HEK293 (cell line): ENCODE measurements around the gene DDX17.

Source experiments
- BCL11A ChIP-seq: fragments of 450-650 bp; formaldehyde crosslinking; IDR thresholded peaks from 2 replicates; pipeline ENCODE4 v1.5.1; 2016; ENCODE audit warnings: low read depth, missing biosample characterization, missing genetic modification characterization
- GFI1B ChIP-seq: fragments of 450-650 bp; formaldehyde crosslinking; IDR thresholded peaks from 2 replicates; pipeline ENCODE4 v1.5.1; 2016; ENCODE audit warnings: missing biosample characterization, missing genetic modification characterization
- KLF10 ChIP-seq: fragments of 450-650 bp; IDR thresholded peaks from 2 replicates; pipeline ENCODE4 v1.5.1; 2018; ENCODE audit warnings: missing biosample characterization, mild to moderate bottlenecking, missing genetic modification characterization
- KLF16 ChIP-seq: fragments of 450-650 bp; formaldehyde crosslinking; IDR thresholded peaks from 2 replicates; pipeline ENCODE4 v1.5.1; 2017; ENCODE audit warnings: missing biosample characterization, missing genetic modification characterization
- KLF8 ChIP-seq: fragments of 450-650 bp; formaldehyde crosslinking; IDR thresholded peaks from 2 replicates; pipeline ENCODE4 v1.5.1; 2016; ENCODE audit warnings: missing biosample characterization, missing genetic modification characterization
- PRDM10 ChIP-seq: fragments of 450-650 bp; formaldehyde crosslinking; IDR thresholded peaks from 2 replicates; pipeline ENCODE4 v1.5.1; 2016; ENCODE audit warnings: missing biosample characterization, missing genetic modification characterization
- RBAK ChIP-seq: fragments of 450-650 bp; formaldehyde crosslinking; IDR thresholded peaks from 2 replicates; pipeline ENCODE4 v1.5.1; 2016; ENCODE audit warnings: missing biosample characterization, missing genetic modification characterization
- ZBTB21 ChIP-seq: fragments of 450-650 bp; formaldehyde crosslinking; IDR thresholded peaks from 2 replicates; pipeline ENCODE4 v1.5.1; 2017; ENCODE audit warnings: missing biosample characterization, missing genetic modification characterization
- ZBTB26 ChIP-seq: fragments of 450-650 bp; formaldehyde crosslinking; optimal IDR thresholded peaks from 2 replicates; pipeline ENCODE3; 2016; ENCODE audit warnings: missing biosample characterization, mild to moderate bottlenecking, missing genetic modification characterization
- ZBTB44 ChIP-seq: fragments of 450-650 bp; IDR thresholded peaks from 2 replicates; pipeline ENCODE4 v1.5.1; 2018; ENCODE audit warnings: missing biosample characterization, mild to moderate bottlenecking, missing genetic modification characterization
- ZBTB48 ChIP-seq: fragments of 450-650 bp; formaldehyde crosslinking; IDR thresholded peaks from 2 replicates; pipeline ENCODE4 v1.5.1; 2016; ENCODE audit warnings: missing biosample characterization, missing genetic modification characterization
- ZIC2 ChIP-seq: fragments of 450-650 bp; formaldehyde crosslinking; IDR thresholded peaks from 2 replicates; pipeline ENCODE4 v1.5.1; 2016; ENCODE audit warnings: missing biosample characterization, missing genetic modification characterization
- ZNF112 ChIP-seq: fragments of 450-650 bp; formaldehyde crosslinking; IDR thresholded peaks from 2 replicates; pipeline ENCODE4 v1.5.0; 2017; ENCODE audit warnings: missing biosample characterization, missing genetic modification characterization
- ZNF16 ChIP-seq: fragments of 450-650 bp; formaldehyde crosslinking; IDR thresholded peaks from 2 replicates; pipeline ENCODE4 v1.5.1; 2016; ENCODE audit warnings: low read depth, missing biosample characterization, missing genetic modification characterization
- ZNF23 ChIP-seq: fragments of 450-650 bp; formaldehyde crosslinking; IDR thresholded peaks from 2 replicates; pipeline ENCODE4 v1.5.1; 2016; ENCODE audit warnings: missing biosample characterization, missing genetic modification characterization, borderline replicate concordance
- ZNF341 ChIP-seq: fragments of 450-650 bp; formaldehyde crosslinking; IDR thresholded peaks from 2 replicates; pipeline ENCODE4; 2016; ENCODE audit warnings: low read depth, missing biosample characterization, missing genetic modification characterization
- ZNF366 ChIP-seq: fragments of 450-650 bp; formaldehyde crosslinking; conservative IDR thresholded peaks from 2 replicates; pipeline ENCODE4 v1.5.1; 2016; ENCODE audit warnings: missing biosample characterization, missing genetic modification characterization
- ZNF394 ChIP-seq: fragments of 450-650 bp; formaldehyde crosslinking; IDR thresholded peaks from 2 replicates; pipeline ENCODE4 v1.5.1; 2016; ENCODE audit warnings: missing biosample characterization, missing genetic modification characterization, mild to moderate bottlenecking, moderate library complexity, borderline replicate concordance
- ZNF501 ChIP-seq: fragments of 450-650 bp; formaldehyde crosslinking; IDR thresholded peaks from 2 replicates; pipeline ENCODE4 v1.5.1; 2016; ENCODE audit warnings: missing biosample characterization, missing genetic modification characterization
- ZNF621 ChIP-seq: fragments of 450-650 bp; formaldehyde crosslinking; IDR thresholded peaks from 2 replicates; pipeline ENCODE4 v1.5.1; 2017; ENCODE audit warnings: missing biosample characterization, missing genetic modification characterization
- ZNF660 ChIP-seq: fragments of 450-650 bp; IDR thresholded peaks from 2 replicates; pipeline ENCODE4 v1.5.1; 2018; ENCODE audit warnings: missing biosample characterization, mild to moderate bottlenecking, missing genetic modification characterization
- ZNF843 ChIP-seq: fragments of 450-650 bp; formaldehyde crosslinking; IDR thresholded peaks from 2 replicates; pipeline ENCODE4 v1.5.1; 2016; ENCODE audit warnings: missing biosample characterization, missing genetic modification characterization
- TF ChIP-seq, protein P1 (sequence below): fragments of 450-650 bp; formaldehyde crosslinking; IDR thresholded peaks from 2 replicates; pipeline ENCODE4 v1.5.1; 2016; ENCODE audit warnings: missing biosample characterization, missing genetic modification characterization
- TF ChIP-seq, protein P2 (sequence below): fragments of 450-650 bp; formaldehyde crosslinking; IDR thresholded peaks from 2 replicates; pipeline ENCODE4 v1.5.1; 2017; ENCODE audit warnings: missing biosample characterization, missing genetic modification characterization
- TF ChIP-seq, protein P3 (sequence below): fragments of 450-650 bp; formaldehyde crosslinking; IDR thresholded peaks from 2 replicates; pipeline ENCODE4 v1.5.0; 2017; ENCODE audit warnings: missing biosample characterization, missing genetic modification characterization, borderline replicate concordance

Gene DDX17

GRCh38 chr22:38461414-38462081 is 44.6 kb downstream of the DDX17 start (continued):
- TF ChIP-seq PRDM10 (peak; percentile 97), ZNF660 (peak; percentile 91; the same call in 1 of the 2 replicates), ZBTB21 (0 out of 2 replicates have a peak, but pooled peaks have one; percentile 37), KLF16 (tag by site-specific recombination) (peak; percentile 89), ZNF501 (tag by site-specific recombination) (peak; percentile 78), ZNF394 (tag by site-specific recombination) (peak; percentile 60; the same call in 1 of the 2 replicates), BCL11A (tag by site-specific recombination) (peak; percentile 84), ZNF23 (tag by site-specific recombination) (no peak), ZBTB44 (tag by site-specific recombination) (peak; percentile 45; the same call in 1 of the 2 replicates), ZNF843 (tag by site-specific recombination) (peak; percentile 49; the same call in 1 of the 2 replicates), ZNF366 (tag by site-specific recombination) (peak; percentile 38), ZNF16 (tag by site-specific recombination) (no peak), ZNF112 (tag by site-specific recombination) (no peak), ZNF621 (tag by site-specific recombination) (no peak), KLF10 (tag by site-specific recombination) (peak; percentile 53; the same call in 1 of the 2 replicates), RBAK (no peak), KLF8 (tag by site-specific recombination) (peak; percentile 83), ZBTB48 (peak; percentile 67), ZBTB26 (tag by site-specific recombination) (peak; percentile 71), ZIC2 (tag by site-specific recombination) (peak; percentile 76), ZNF341 (tag by site-specific recombination) (peak; percentile 79), GFI1B (tag by site-specific recombination) (no peak)
- TF ChIP-seq, protein P1, sequence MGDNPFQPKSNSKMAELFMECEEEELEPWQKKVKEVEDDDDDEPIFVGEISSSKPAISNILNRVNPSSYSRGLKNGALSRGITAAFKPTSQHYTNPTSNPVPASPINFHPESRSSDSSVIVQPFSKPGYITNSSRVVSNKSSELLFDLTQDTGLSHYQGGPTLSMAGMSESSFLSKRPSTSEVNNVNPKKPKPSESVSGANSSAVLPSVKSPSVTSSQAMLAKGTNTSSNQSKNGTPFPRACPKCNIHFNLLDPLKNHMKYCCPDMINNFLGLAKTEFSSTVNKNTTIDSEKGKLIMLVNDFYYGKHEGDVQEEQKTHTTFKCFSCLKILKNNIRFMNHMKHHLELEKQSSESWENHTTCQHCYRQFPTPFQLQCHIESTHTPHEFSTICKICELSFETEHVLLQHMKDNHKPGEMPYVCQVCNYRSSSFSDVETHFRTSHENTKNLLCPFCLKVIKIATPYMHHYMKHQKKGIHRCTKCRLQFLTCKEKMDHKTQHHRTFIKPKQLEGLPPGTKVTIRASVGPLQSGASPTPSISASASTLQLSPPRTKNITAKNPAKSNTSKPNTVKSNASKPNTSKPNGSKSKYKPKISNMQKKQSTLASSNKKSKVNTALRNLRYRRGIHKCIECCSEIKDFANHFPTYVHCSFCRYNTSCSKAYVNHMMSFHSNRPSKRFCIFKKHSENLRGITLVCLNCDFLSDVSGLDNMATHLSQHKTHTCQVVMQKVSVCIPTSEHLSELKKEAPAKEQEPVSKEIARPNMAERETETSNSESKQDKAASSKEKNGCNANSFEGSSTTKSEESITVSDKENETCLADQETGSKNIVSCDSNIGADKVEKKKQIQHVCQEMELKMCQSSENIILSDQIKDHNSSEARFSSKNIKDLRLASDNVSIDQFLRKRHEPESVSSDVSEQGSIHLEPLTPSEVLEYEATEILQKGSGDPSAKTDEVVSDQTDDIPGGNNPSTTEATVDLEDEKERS: 0 out of 2 replicates have a peak, but pooled peaks have one; percentile 41
- TF ChIP-seq, protein P2, sequence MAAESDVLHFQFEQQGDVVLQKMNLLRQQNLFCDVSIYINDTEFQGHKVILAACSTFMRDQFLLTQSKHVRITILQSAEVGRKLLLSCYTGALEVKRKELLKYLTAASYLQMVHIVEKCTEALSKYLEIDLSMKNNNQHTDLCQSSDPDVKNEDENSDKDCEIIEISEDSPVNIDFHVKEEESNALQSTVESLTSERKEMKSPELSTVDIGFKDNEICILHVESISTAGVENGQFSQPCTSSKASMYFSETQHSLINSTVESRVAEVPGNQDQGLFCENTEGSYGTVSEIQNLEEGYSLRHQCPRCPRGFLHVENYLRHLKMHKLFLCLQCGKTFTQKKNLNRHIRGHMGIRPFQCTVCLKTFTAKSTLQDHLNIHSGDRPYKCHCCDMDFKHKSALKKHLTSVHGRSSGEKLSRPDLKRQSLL (tag by site-specific recombination): peak; percentile 60
- TF ChIP-seq, protein P3, sequence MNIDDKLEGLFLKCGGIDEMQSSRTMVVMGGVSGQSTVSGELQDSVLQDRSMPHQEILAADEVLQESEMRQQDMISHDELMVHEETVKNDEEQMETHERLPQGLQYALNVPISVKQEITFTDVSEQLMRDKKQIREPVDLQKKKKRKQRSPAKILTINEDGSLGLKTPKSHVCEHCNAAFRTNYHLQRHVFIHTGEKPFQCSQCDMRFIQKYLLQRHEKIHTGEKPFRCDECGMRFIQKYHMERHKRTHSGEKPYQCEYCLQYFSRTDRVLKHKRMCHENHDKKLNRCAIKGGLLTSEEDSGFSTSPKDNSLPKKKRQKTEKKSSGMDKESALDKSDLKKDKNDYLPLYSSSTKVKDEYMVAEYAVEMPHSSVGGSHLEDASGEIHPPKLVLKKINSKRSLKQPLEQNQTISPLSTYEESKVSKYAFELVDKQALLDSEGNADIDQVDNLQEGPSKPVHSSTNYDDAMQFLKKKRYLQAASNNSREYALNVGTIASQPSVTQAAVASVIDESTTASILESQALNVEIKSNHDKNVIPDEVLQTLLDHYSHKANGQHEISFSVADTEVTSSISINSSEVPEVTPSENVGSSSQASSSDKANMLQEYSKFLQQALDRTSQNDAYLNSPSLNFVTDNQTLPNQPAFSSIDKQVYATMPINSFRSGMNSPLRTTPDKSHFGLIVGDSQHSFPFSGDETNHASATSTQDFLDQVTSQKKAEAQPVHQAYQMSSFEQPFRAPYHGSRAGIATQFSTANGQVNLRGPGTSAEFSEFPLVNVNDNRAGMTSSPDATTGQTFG: no peak
